MM.1S (cell line): ENCODE measurements around the gene C16orf87.

Experiments used
- CTCF ChIP-seq: fragments of 300-600 bp; sonication (generic); IDR thresholded peaks from 2 replicates; pipeline ENCODE4 v1.5.1; 2016; ENCODE audit warnings: antibody characterized with exemption, low read length, mixed read lengths
- EZH2 ChIP-seq: fragments of 300-600 bp; sonication (generic); optimal IDR thresholded peaks from 2 replicates; pipeline ENCODE3; 2017; ENCODE audit warnings: low read depth, mild to moderate bottlenecking, antibody characterized with exemption, low read length, mixed read lengths

GRCh38 chr16:46812781-46813540 is 18.0 kb downstream of the C16orf87 start:
- TF ChIP-seq CTCF, result no peak
- no peak for TF ChIP-seq EZH2
